ENCODE measurements around the gene EEF2.
"Not testable (repeated sequence)": the region's sequence is repeated elsewhere in the genome, so short reads cannot be mapped to it uniquely, and the experiment has no call there.

Gene EEF2

GRCh38 chr19:3970808-3971598 is 14.3 kb downstream of the EEF2 start, which contains the start of gene DAPK3:
Gene DAPK3 (minus strand): TSS chr19:3971099. CDS start chr19:3969735, 1,364 bp downstream.
- FAIRE-seq (peak; percentile 88), DNase-seq (ENCODE audit: insufficient read length, low spot score) (peak; percentile 98)

GRCh38 chr19:3970313-3970807 is 14.9 kb downstream of the EEF2 start:
- FAIRE-seq (no peak), DNase-seq (ENCODE audit: insufficient read length, low spot score) (no peak)

DNA sequence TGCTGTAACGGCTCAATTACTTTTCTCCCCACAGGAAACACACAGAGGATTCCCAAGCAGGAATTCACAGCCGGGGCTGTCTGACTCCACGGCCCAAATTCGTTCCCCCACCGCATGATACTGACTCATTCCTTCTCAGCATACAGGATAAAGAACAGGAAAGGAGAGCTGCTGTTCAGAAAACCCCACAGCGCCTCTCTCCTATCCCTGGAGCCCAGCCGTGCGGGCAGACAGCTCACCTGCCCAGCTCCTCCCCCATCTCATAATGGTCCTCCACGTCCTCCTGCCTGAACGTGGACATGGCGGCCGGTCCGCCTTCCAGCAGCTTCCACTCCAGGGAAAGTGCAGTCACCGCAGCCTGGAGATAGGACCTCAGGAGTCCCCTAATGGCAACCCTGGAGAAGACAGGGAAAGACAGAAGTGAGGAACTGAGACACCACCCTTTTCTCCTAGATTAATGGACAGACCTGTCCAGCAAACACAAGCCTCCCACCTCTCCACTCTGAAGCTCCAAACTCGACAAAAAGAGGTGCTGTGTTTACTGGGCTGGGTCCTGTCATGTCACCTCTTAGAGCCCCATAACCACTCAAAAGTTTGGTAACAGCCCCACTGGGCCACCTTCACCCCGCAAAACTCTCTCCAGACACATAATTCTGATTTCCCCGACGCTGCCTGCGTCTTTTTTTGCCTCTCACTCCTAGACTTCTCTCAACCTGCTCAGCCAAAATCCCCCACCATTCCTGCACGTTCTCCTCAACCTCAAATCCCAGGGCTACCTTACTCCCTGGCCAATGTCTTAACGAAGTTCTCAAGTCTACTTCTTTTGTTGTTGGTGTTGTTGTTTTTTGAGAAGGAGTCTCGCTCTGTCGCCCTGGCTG is 15.6 kb downstream of the EEF2 start:
- no peak for FAIRE-seq
- no peak for DNase-seq (ENCODE audit: insufficient read length, low spot score)

DNA sequence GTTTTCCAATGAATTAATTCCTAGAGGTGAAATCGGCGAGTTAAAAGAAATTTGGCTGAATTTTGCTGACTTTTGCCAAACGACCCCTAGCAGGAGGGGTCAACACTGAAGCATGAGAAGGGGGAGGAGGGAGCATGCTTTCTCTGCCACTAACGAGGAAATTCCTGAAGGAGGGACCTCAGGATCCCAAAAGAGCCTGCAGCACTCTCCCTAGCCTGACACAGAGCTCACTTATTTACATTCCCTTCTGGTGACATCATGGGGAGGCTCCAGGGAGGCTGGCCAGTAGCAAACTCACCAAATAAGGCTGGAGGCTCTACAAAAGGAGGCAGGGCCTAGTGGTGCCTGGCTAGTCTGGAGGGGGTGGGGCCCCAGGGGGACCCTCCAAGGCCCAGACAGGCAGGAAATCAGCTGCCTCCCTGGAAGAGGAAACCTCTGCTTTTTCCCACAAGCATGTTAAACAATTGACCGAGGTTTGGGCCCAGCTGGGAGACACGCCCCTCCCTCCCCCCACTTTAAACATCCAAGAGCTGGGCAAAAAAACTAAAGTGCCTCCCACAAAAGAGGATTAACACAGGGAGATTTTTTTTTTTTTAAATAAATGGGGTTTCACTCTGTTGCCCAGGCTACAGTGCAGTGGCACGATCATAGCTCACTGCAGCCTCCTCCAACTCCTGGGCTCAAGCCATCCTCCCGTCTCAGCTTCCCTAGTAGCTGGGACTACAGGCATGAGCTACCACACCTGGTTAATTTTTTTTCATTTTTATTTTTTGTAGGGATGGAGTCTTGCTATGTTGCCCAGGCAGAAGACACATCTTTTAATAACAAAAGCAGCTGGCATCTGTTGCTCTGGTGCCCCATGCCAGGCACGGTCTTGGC is 16.5 kb downstream of the EEF2 start:
- DNase-seq (ENCODE audit: insufficient read length, low spot score) (no peak), FAIRE-seq (no peak)

- not testable (repeated sequence) for FAIRE-seq
These were observed 17.3 kb downstream of the EEF2 start for GRCh38 chr19:3967983-3968382.

GRCh38 chr19:3966051-3967017 is 18.9 kb downstream of the EEF2 start:
- no peak for FAIRE-seq

More at GRCh38 chr19:3967983-3968382, 17.3 kb downstream of the EEF2 start:
- not testable (repeated sequence) for DNase-seq (ENCODE audit: insufficient read length, low spot score)

GRCh38 chr19:3964256-3965194 is 20.7 kb downstream of the EEF2 start:
- FAIRE-seq (no peak), DNase-seq (ENCODE audit: insufficient read length, low spot score) (no peak)

More at GRCh38 chr19:3966051-3967017, 18.9 kb downstream of the EEF2 start:
- no peak for DNase-seq (ENCODE audit: insufficient read length, low spot score)

DNA sequence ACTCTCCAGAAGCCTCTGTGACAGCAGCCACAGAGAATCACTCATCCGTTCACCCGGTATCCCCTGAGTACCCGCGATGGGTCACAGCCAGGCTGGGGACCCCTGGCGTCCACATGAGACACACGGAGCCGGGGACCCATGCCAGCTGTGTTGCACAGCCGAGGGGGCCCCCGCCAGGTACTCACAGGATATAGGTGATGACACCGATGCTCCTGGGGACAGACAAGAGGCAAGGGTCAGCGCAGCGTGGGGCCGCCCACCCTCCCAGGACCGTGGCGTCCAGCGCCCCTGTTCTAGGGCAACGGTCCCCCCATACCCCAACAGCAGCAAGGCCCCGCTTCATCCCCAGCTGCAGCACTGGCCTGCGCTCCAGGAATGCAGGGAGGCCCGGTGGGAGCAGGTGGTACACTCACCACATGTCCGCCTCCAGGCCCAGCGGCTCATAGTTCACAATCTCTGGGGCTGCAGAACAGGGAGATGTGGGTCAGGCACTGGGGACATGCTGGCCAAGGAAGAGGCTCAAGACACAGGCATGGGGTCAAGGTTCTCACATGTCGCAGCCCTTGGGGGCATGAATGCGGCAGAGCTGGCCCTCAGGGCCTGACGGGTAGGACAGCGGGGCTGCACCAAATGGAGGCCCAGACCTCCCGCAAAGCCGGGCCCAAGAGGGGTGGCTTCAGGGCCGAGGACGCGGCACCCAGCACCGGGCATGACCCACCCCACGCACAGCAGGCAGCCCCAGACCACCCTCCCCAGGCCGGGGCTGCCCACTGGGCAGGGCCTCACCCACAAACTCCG is 21.6 kb downstream of the EEF2 start:
- FAIRE-seq (no peak), DNase-seq (ENCODE audit: insufficient read length, low spot score) (no peak)

GRCh38 chr19:3961007-3961406 is 24.3 kb downstream of the EEF2 start:
- FAIRE-seq: no peak
- no peak for DNase-seq (ENCODE audit: insufficient read length, low spot score)

- DNase-seq (ENCODE audit: insufficient read length, low spot score): no peak
- no peak for FAIRE-seq
These were observed 25.5 kb downstream of the EEF2 start for GRCh38 chr19:3959766-3960131.

DNA sequence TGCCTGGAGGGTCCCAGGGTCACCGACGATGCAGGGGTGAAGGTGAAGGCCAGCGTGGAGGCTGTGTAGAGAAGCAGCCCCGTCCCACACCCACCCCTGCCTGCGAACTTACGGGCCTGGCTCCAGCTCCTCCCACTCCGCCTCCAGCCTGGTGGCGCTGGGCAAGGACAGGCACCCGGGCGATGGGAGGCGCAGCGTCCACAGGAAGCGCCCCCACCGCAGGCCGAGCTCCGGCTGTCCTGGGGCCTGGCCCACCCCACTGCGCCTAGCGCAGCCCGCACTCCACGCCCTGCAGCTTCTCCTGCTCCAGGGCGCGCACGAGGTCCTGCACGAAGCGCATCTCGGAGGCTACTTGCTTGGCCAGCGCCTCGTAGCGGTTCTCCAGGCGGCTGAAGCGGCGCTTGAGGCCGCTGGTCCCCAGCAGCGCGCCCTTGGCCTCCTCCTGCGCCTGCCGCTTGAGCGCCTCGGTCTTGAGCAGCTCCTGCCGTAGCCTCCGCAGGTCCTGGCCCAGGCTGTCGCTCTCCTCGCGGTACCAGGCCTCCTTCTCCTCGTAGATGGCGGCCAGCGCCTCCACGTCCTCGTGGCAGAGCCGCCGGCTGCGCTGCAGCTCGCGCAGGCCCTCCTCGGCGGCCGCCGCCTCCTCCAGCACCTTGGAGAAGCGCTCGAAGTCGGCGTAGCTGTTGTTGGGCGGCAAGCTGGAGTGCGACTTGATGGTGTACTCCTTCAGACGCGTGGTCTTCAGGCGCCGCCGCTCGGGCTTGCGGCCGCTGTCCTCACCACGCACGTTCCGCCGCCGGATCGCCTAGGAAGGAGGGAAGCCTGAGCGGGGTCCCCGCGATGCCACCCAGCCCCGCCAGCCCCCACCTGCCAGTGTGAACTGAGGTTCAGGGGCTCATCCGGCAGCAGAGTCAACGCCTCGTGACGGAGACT is 26.2 kb downstream of the EEF2 start:
- no peak for DNase-seq (ENCODE audit: insufficient read length, low spot score)
- FAIRE-seq: no peak

GRCh38 chr19:3955688-3956087 is 29.6 kb downstream of the EEF2 start:
- DNase-seq (ENCODE audit: insufficient read length, low spot score) (no peak), FAIRE-seq (no peak)

DNA sequence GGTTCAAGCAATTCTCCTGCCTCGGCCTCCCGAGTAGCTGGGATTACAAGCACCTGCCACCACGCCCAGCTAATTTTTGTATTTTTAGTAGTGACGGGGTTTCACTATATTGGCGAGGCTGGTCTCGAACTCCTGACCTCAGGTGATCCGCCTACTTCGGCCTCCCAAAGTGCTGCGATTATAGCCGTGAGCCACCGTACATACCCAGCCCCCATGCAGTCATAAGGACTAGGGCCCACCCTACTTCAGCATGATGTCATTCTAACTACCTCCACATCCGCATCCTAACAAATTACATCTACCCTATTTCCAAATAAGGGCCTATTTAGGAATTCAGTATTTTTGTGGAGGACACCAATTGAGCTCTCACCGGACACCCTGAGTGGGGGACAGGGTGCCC is 30.0 kb downstream of the EEF2 start:
- not testable (repeated sequence) for FAIRE-seq; DNase-seq (ENCODE audit: insufficient read length, low spot score)

- DNase-seq (ENCODE audit: insufficient read length, low spot score) (no peak), FAIRE-seq (no peak)
These were observed 31.2 kb downstream of the EEF2 start for GRCh38 chr19:3954107-3954506.

DNA sequence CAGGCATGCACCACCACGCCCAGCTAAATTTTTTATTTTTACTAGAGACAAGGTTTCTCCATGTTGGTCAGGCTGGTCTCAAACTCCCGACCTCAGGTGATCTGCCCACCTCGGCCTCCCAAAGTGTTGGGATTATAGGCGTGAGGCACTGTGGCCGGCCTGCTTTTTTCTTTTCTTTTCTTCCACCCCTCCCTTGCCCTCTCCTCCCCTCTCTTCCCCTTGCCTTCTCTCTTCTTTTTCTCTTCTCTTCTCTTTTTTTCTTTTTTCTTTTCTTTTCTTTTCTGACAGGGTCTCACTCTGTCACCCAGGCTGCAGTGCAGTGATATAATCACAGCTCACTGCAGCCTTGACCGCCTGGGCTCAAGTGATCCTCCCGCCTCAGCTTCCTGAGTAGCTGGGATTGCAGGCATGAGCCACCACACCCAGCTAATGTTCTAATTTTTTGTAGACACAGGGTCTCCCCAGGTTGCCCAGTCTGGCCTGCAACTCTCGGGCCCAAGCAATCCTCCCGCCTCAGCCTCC is 32.4 kb downstream of the EEF2 start:
- not testable (repeated sequence) for DNase-seq (ENCODE audit: insufficient read length, low spot score); FAIRE-seq

Data from GM19239 (cell line).